ENCODE measurements around the gene NBDY.
A peak's percentile ranks its signal among the peaks of the same experiment; 100 is the strongest.

NBDY gene

DNA sequence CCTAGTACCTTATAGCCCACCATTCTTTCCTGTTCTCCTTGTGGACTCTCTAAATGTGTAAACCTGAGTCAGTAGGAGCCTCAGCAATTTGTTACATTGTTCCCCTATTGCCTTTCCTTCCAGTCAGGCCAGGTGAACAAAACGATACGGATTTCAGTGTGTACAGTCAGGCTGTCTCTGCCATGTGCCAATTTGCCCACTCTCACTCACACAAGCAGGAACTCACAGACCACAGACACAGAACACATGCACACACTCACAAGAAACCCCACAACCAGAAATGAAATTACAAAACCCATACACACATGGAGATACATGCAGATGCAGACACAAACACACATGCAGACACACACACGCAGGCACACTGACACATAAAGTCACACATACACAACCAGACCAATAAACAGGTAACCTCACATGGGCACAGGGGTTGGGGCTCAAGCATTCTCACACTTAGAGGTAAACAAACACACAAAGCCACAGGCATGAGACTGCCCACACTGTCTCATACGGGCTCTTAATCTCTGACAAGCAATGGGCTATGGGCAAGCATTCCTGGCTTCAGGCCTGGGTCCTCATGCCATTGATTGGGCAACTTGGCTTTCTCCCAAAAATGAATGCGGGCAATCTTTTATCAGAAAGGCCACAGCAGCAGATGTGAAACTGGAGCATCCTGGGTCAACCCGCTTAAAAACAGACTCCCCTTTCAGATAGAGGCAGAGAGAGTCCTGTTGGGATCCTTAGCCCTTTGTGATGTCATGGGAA, 68.7 kb downstream of the NBDY start:
- no peaks in the 10 kb centered on the region for H3K9me3 ChIP-seq (ENCODE audit: severe bottlenecking)
- no peak for DNase-seq
- no peak overlapping the region for H3K27ac ChIP-seq
- H3K27me3 ChIP-seq (ENCODE audit: insufficient read depth, low read depth, severe bottlenecking), result no peaks in the 10 kb centered on the region
- H3K4me3 ChIP-seq (ENCODE audit: low read depth, low read length), result no peak overlapping the region
- TF ChIP-seq, protein P1, sequence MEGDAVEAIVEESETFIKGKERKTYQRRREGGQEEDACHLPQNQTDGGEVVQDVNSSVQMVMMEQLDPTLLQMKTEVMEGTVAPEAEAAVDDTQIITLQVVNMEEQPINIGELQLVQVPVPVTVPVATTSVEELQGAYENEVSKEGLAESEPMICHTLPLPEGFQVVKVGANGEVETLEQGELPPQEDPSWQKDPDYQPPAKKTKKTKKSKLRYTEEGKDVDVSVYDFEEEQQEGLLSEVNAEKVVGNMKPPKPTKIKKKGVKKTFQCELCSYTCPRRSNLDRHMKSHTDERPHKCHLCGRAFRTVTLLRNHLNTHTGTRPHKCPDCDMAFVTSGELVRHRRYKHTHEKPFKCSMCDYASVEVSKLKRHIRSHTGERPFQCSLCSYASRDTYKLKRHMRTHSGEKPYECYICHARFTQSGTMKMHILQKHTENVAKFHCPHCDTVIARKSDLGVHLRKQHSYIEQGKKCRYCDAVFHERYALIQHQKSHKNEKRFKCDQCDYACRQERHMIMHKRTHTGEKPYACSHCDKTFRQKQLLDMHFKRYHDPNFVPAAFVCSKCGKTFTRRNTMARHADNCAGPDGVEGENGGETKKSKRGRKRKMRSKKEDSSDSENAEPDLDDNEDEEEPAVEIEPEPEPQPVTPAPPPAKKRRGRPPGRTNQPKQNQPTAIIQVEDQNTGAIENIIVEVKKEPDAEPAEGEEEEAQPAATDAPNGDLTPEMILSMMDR (IDR thresholded peaks at IDR 0.05; ENCODE audit: low read depth, low read length), result no peak
- no peaks in the 10 kb centered on the region for H3K36me3 ChIP-seq

DNA sequence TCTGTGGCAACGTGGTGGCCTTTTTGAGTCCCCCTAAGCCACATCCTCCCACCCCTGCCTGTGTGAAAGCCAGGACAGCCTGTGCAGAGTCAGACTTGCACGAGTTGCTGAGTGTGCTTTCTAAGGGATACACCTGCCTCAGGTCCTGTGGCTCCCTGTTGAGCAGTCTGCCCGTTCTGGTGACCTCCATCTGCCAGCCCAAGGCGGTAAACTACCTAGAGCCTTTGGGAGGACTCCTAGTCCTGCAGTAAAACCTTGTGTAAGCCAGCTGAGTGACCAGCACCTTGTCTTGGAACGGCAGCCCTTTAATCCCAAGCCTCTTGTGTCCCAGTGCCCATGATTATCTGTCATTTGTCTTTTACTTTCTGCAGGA, 69.3 kb downstream of the NBDY start:
- DNase-seq, result peak; percentile 30
- no peaks in the 10 kb centered on the region for H3K36me3 ChIP-seq
- no peaks in the 10 kb centered on the region for H3K27me3 ChIP-seq (ENCODE audit: insufficient read depth, low read depth, severe bottlenecking)
- no peaks in the 10 kb centered on the region for H3K9me3 ChIP-seq (ENCODE audit: severe bottlenecking)
- no peak overlapping the region for H3K27ac ChIP-seq
- TF ChIP-seq, protein P1 (IDR thresholded peaks at IDR 0.05; ENCODE audit: low read depth, low read length), result no peak
- H3K4me3 ChIP-seq (ENCODE audit: low read depth, low read length), result peak overlapping the region; percentile 16

DNA sequence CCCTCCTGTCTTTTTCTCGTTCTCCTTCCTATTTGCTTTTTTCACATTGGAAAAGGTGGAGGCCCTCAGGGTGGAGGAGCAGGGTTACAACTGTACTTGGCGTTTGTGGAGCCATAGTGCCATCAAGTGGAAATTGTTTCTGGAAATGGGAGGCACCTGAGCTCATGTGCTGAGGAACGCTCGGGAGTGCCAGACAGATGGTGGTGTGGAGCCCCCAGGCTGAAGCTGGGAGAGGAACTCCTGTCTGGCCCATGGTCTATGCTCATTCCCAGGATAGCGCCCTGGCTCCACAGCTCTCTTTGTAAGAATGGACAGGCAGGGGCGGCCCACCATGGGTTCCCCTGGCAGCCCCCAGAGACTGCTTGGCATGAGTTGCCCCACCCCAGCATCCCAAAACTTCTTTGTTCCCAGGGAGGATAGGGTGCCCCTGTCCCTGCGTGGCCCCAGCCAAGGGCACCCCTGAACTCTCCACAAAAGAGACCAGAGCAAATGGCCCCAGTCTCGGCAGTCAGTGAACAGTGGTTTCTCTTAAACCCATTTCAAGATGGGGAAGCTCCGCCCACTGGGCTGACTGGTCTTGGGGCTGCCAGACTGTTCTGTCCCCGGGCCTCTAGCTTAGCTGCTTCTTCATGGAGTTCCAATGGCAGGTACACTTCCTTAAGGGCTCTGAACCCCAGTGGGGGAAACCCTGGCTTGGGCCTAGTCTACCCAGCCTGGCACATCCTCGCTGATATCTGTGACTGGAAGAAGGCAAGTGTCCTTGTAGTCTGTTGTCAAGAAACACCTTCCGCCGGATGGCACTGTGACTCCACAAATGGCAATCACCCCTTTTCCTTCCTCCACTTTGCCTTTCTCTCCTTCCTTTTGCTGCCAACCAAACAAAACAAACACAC, 70.1 kb downstream of the NBDY start:
- H3K9me3 ChIP-seq (ENCODE audit: severe bottlenecking), result no peaks in the 10 kb centered on the region
- H3K4me3 ChIP-seq (ENCODE audit: low read depth, low read length), result peak overlapping the region; percentile 16
- TF ChIP-seq, protein P1 (IDR thresholded peaks at IDR 0.05; ENCODE audit: low read depth, low read length), result peak; percentile 37; the same call in 1 of the 2 replicates
- H3K27ac ChIP-seq, result peak overlapping the region; percentile 48
- no peaks in the 10 kb centered on the region for H3K27me3 ChIP-seq (ENCODE audit: insufficient read depth, low read depth, severe bottlenecking)
- DNase-seq, result peak; percentile 78
- no peaks in the 10 kb centered on the region for H3K36me3 ChIP-seq

DNA sequence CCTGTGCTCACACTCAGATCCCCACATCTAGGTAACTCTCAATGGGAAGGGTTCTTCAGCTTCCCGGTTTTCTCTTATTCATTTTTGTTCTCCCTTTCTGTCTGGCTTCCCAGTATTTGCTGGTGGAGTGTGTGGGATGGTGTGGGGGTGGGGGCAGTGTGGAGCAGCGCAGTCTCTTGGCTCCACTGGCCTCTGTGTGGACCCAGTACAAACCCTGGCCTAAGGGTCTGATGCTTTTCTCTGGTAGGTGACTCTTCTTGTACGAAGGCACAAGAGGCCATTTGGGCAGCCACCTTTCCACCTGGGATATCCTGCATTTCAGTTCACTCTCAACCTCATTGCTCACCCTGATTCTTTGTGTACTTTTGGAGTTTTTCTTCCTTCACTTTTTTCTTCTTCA, 71.3 kb downstream of the NBDY start:
- H3K27ac ChIP-seq, result no peak overlapping the region
- no peak overlapping the region for H3K4me3 ChIP-seq (ENCODE audit: low read depth, low read length)
- no peak for DNase-seq
- TF ChIP-seq, protein P1 (IDR thresholded peaks at IDR 0.05; ENCODE audit: low read depth, low read length), result no peak
- no peaks in the 10 kb centered on the region for H3K9me3 ChIP-seq (ENCODE audit: severe bottlenecking)
- no peaks in the 10 kb centered on the region for H3K36me3 ChIP-seq
- H3K27me3 ChIP-seq (ENCODE audit: insufficient read depth, low read depth, severe bottlenecking), result no peaks in the 10 kb centered on the region

DNA sequence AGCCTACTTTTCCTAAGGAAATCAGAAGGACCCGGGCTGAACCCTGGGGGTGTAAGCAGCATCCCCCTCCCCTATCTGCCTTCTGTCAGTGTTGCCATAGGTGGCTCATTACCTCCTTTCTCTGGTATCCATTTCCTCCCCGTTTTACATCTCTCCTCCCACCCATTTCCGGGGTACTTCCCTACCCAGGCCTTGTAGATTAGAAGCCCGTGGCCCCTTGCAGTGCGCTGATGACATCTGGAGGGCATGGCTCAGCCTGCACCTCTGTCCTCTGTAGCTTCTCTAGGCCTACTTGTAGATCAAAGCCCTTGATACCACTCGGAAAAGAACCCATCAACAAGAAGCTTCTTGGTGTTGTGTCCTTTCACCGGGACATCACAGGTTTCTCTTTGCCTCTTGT, 71.8 kb downstream of the NBDY start:
- Histone ChIP-seq H3K27me3 (ENCODE audit: insufficient read depth, low read depth, severe bottlenecking) (no peaks in the 10 kb centered on the region), H3K9me3 (ENCODE audit: severe bottlenecking) (no peaks in the 10 kb centered on the region), H3K27ac (no peak overlapping the region), H3K4me3 (ENCODE audit: low read depth, low read length) (no peak overlapping the region), H3K36me3 (no peaks in the 10 kb centered on the region)
- no peak for DNase-seq
- TF ChIP-seq, protein P1 (IDR thresholded peaks at IDR 0.05; ENCODE audit: low read depth, low read length), result no peak

Measured in WERI-Rb-1 (cell line).